DND-41 (cell line): ENCODE data around the gene METTL25.

Source experiments
- ATAC-seq: fragments of 200-7000 bp; cut with Tn5 transposase; 3 replicates; pipeline ENCODE4 v1.9.1; 2021; ENCODE audit warnings: low read depth; ENCODE audit not compliant: insufficient read depth
- DNase-seq: peaks from one replicate; pipeline ENCODE4 v3.0.0-alpha.2; 2020
- H2AFZ ChIP-seq: 2 replicates; pipeline ENCODE4 v1.6.0; 2012; ENCODE audit warnings: low read depth, low read length
- H3K27ac ChIP-seq: 2 replicates; pipeline ENCODE4 v1.5.1; 2012; ENCODE audit warnings: low read length, inconsistent platforms
- H3K27me3 ChIP-seq: fragments of 200-600 bp; sonication (generic); 2 replicates; pipeline ENCODE4 v1.6.0; 2012; ENCODE audit warnings: low read length, mild to moderate bottlenecking, inconsistent platforms; ENCODE audit not compliant: insufficient read depth, poor library complexity
- H3K36me3 ChIP-seq: 2 replicates; pipeline ENCODE4 v1.5.1; 2012; ENCODE audit warnings: low read length, inconsistent platforms; ENCODE audit not compliant: insufficient read depth
- H3K4me1 ChIP-seq: 2 replicates; pipeline ENCODE4 v1.5.1; 2012; ENCODE audit warnings: mild to moderate bottlenecking, low read length; ENCODE audit not compliant: insufficient read depth
- H3K4me2 ChIP-seq: 2 replicates; pipeline ENCODE4 v1.6.0; 2012; ENCODE audit warnings: mild to moderate bottlenecking, moderate library complexity, low read length, inconsistent platforms; ENCODE audit not compliant: insufficient read depth
- H3K4me3 ChIP-seq, 2 experiments: fragments of 200-600 bp in 1 of 2; shearing (Covaris generic) in 1 of 2; 2 replicates each; pipeline ENCODE4 v1.5.1; 2012 to 2016; ENCODE audit warnings: inconsistent platforms in 2 of 2, low read length in 2 of 2, mild to moderate bottlenecking in 2 of 2, low read depth in 1 of 2, moderate library complexity in 1 of 2
- H3K79me2 ChIP-seq: 2 replicates; pipeline ENCODE4 v1.6.0; 2012; ENCODE audit warnings: low read length, inconsistent platforms; ENCODE audit not compliant: insufficient read depth
- H3K9ac ChIP-seq: 2 replicates; pipeline ENCODE4 v1.6.0; 2012; ENCODE audit warnings: low read depth, mild to moderate bottlenecking, inconsistent platforms, low read length, moderate library complexity
- H3K9me3 ChIP-seq: 2 replicates; pipeline ENCODE4 v1.5.1; 2012; ENCODE audit warnings: low read length, moderate library complexity, mild to moderate bottlenecking, inconsistent platforms; ENCODE audit not compliant: insufficient read depth, severe bottlenecking
- H4K20me1 ChIP-seq: 2 replicates; pipeline ENCODE4 v1.6.0; 2012; ENCODE audit warnings: low read length; ENCODE audit not compliant: insufficient read depth
- CTCF ChIP-seq: IDR thresholded peaks from 2 replicates; pipeline ENCODE4 v1.5.1; 2012; ENCODE audit warnings: borderline replicate concordance, low read length, moderate library complexity, mild to moderate bottlenecking; ENCODE audit not compliant: poor library complexity, severe bottlenecking; ENCODE audit errors: extremely low read depth
- EZH2 ChIP-seq: IDR thresholded peaks from 3 replicates; pipeline ENCODE4 v1.6.1; 2012; ENCODE audit warnings: borderline replicate concordance, low read depth, mild to moderate bottlenecking, moderate library complexity, low read length, inconsistent platforms; ENCODE audit not compliant: severe bottlenecking

The METTL25 gene

GRCh38 chr12:82426586-82426985 lies 68.3 kb downstream of the METTL25 start:
- Histone ChIP-seq H2AFZ (no peak overlapping the region), H3K27me3 (no peaks in the 10 kb centered on the region), H3K79me2 (no peaks in the 10 kb centered on the region), H3K9me3 (no peaks in the 10 kb centered on the region), H4K20me1 (no peaks in the 10 kb centered on the region), H3K9ac (no peak overlapping the region), H3K27ac (no peak overlapping the region), H3K4me2 (no peak overlapping the region), H3K36me3 (no peaks in the 10 kb centered on the region), H3K4me3 (no peak overlapping the region), H3K4me1 (no peaks in the 10 kb centered on the region)
- TF ChIP-seq EZH2 (no peak), CTCF (no peak)
- ATAC-seq (no peak), DNase-seq (no peak)

- H3K79me2 ChIP-seq: no peaks in the 10 kb centered on the region
These were observed 72.3 kb downstream of the METTL25 start for GRCh38 chr12:82430541-82431145.

GRCh38 chr12:82434392-82434911 lies 76.1 kb downstream of the METTL25 start:
- Histone ChIP-seq H3K27ac (no peak overlapping the region), H3K9me3 (no peaks in the 10 kb centered on the region), H3K27me3 (no peaks in the 10 kb centered on the region), H3K9ac (no peak overlapping the region), H4K20me1 (no peaks in the 10 kb centered on the region), H3K36me3 (no peaks in the 10 kb centered on the region), H3K79me2 (no peaks in the 10 kb centered on the region), H2AFZ (no peak overlapping the region), H3K4me2 (no peak overlapping the region), H3K4me1 (no peaks in the 10 kb centered on the region), H3K4me3 (no peak overlapping the region)
- no peak for TF ChIP-seq CTCF
- TF ChIP-seq EZH2: no peak
- DNase-seq: no peak
- no peak for ATAC-seq

More at GRCh38 chr12:82430541-82431145, 72.3 kb downstream of the METTL25 start:
- Histone ChIP-seq H2AFZ (no peak overlapping the region), H3K9ac (no peak overlapping the region), H3K36me3 (no peaks in the 10 kb centered on the region), H3K4me1 (no peaks in the 10 kb centered on the region), H3K4me2 (no peak overlapping the region), H3K4me3 (no peak overlapping the region), H4K20me1 (no peaks in the 10 kb centered on the region), H3K9me3 (no peaks in the 10 kb centered on the region), H3K27me3 (no peaks in the 10 kb centered on the region), H3K27ac (no peak overlapping the region)
- TF ChIP-seq EZH2 (no peak), CTCF (no peak)
- no peak for DNase-seq
- ATAC-seq: no peak

- Histone ChIP-seq H3K4me3 (no peak overlapping the region), H3K4me1 (no peaks in the 10 kb centered on the region), H3K27ac (no peak overlapping the region), H3K4me2 (no peak overlapping the region), H3K79me2 (no peaks in the 10 kb centered on the region), H3K27me3 (no peaks in the 10 kb centered on the region), H3K36me3 (peaks cover 3% of the 10 kb centered on the region; the same call in 1 of the 2 replicates), H3K9me3 (no peaks in the 10 kb centered on the region), H2AFZ (no peak overlapping the region), H4K20me1 (no peaks in the 10 kb centered on the region), H3K9ac (no peak overlapping the region)
- ATAC-seq (no peak), DNase-seq (no peak)
- TF ChIP-seq EZH2 (no peak), CTCF (no peak)
These were observed 78.0 kb downstream of the METTL25 start for GRCh38 chr12:82436354-82436753.
